Epithelial cell of esophagus (primary cell): Measurements from ENCODE around the gene TIMP2.
A peak's percentile ranks its signal among the peaks of the same experiment; 100 is the strongest.

Experiments
- DNase-seq: peaks from one replicate; pipeline ENCODE4 v3.0.0; 2010; ENCODE audit warnings: low read depth
- H3K4me3 ChIP-seq: 2 replicates; pipeline ENCODE4 v1.5.1; 2011; ENCODE audit warnings: mild to moderate bottlenecking, low read length, control low read depth
- CTCF ChIP-seq: IDR thresholded peaks from 2 replicates; pipeline ENCODE4 v1.5.1; 2011; ENCODE audit warnings: low read depth, mild to moderate bottlenecking, low read length, control low read depth, inconsistent platforms; ENCODE audit not compliant: insufficient read depth; ENCODE audit errors: missing control alignments

TIMP2 gene

GRCh38 chr17:78925662-78926555 is 722 bp upstream of the TIMP2 start:
- no peak overlapping the region for H3K4me3 ChIP-seq
- no peak for TF ChIP-seq CTCF
- DNase-seq: no peak

- H3K4me3 ChIP-seq: peak overlapping the region; percentile 25
- TF ChIP-seq CTCF: no peak
- no peak for DNase-seq
These were observed 571 bp downstream of the TIMP2 start for GRCh38 chr17:78924481-78925151.

GRCh38 chr17:78923660-78924453 is 1.3 kb downstream of the TIMP2 start:
- no peak for TF ChIP-seq CTCF
- DNase-seq: peak; percentile 72
- peak overlapping the region; percentile 25 for H3K4me3 ChIP-seq

GRCh38 chr17:78922816-78923498 is 2.2 kb downstream of the TIMP2 start:
- DNase-seq: no peak
- no peak overlapping the region for H3K4me3 ChIP-seq
- TF ChIP-seq CTCF: no peak

GRCh38 chr17:78921437-78921971 is 3.7 kb downstream of the TIMP2 start:
- H3K4me3 ChIP-seq: no peak overlapping the region
- no peak for DNase-seq
- TF ChIP-seq CTCF: no peak

- no peak for TF ChIP-seq CTCF
- no peak for DNase-seq
- H3K4me3 ChIP-seq: no peak overlapping the region
These were observed 4.7 kb downstream of the TIMP2 start for GRCh38 chr17:78920528-78920927.
